Endothelial cell of umbilical vein (primary cell): ENCODE measurements around the gene MUL1. TPM values are rescaled to one million over a fixed set of nuclear protein-coding genes. Genes with fewer than 3 reads are reported as not detected.

ENCODE experiments used
- BruUV-seq: library from RNA; stranded (reverse); fragments of 400-500 nt; replicated peaks from 2 replicates; lab custom pipeline; 2021; lab: Mats Ljungman, UMichigan
- CTCF ChIA-PET: fragments of 300-600, 350-600 bp; sonication (Branson Sonifier 250); formaldehyde crosslinking; loops from one replicate; lab custom pipeline; 2021; ENCODE audit warnings: antibody characterized with exemption, inconsistent platforms; lab: Charles Lee
- POLR2A ChIA-PET: fragments of 300-600, 350-600 bp; sonication (Branson Sonifier 250); formaldehyde crosslinking; loops from one replicate; lab custom pipeline; 2021; ENCODE audit warnings: antibody characterized with exemption, inconsistent platforms; lab: Charles Lee
- DNase-seq: peaks from one replicate; pipeline ENCODE4 v3.0.0-alpha.2; 2011; ENCODE audit warnings: low read depth, low spot score
- FAIRE-seq: peaks from 2 replicates; lab custom pipeline; 2011; peaks lifted over from hg19 to GRCh38; lab: Jason Lieb, UNC
- H2AFZ ChIP-seq: 2 replicates; pipeline ENCODE4 v1.6.0; 2012; ENCODE audit warnings: low read depth, low read length, control low read depth, inconsistent platforms
- H3K27ac ChIP-seq: 2 replicates; pipeline ENCODE4 v1.5.1; 2011; ENCODE audit warnings: low read depth, mild to moderate bottlenecking, control low read depth, low read length, moderate library complexity; ENCODE audit not compliant: insufficient read depth
- H3K27me3 ChIP-seq, 2 experiments: 2 replicates each; pipeline versions ENCODE4 v1.6.0 to v1.6.1; 2011; ENCODE audit warnings: low read length in 2 of 2, mixed read lengths in 1 of 2; ENCODE audit not compliant: control insufficient read depth in 2 of 2, insufficient read depth in 2 of 2
- H3K36me3 ChIP-seq, 2 experiments: 2 replicates in 1 of 2; 3 replicates in 1 of 2; pipeline ENCODE4 v1.5.1; 2011; ENCODE audit warnings: low read length in 2 of 2, mild to moderate bottlenecking in 1 of 2, moderate library complexity in 1 of 2; ENCODE audit not compliant: control insufficient read depth in 2 of 2, insufficient read depth in 2 of 2; ENCODE audit errors: extremely low read depth in 1 of 2
- H3K4me1 ChIP-seq: 3 replicates; pipeline ENCODE4 v1.5.1; 2011; ENCODE audit warnings: mild to moderate bottlenecking, low read length; ENCODE audit not compliant: control insufficient read depth, insufficient read depth; ENCODE audit errors: extremely low read depth
- H3K4me2 ChIP-seq: 2 replicates; pipeline ENCODE4 v1.6.1; 2011; ENCODE audit warnings: low read length, control low read depth, mixed read lengths; ENCODE audit not compliant: insufficient read depth
- H3K4me3 ChIP-seq, 3 experiments: fragments of 200-600 bp in 1 of 3; sonication (generic), shearing (Covaris generic) in 1 of 3; replicated peaks in 1 of 3; 2 replicates each; pipeline ENCODE4 v1.5.1; 2011 to 2016; ENCODE audit warnings: control low read depth in 3 of 3, low read length in 3 of 3, mild to moderate bottlenecking in 2 of 3, inconsistent platforms in 1 of 3, low read depth in 1 of 3, moderate library complexity in 1 of 3; ENCODE audit not compliant: insufficient read depth in 1 of 3
- H3K79me2 ChIP-seq: 2 replicates; pipeline ENCODE4 v1.6.0; 2012; ENCODE audit warnings: low read length, inconsistent platforms; ENCODE audit not compliant: control insufficient read depth, insufficient read depth
- H3K9ac ChIP-seq: replicated peaks from 2 replicates; pipeline ENCODE3; 2011; ENCODE audit warnings: low read length, control low read depth; ENCODE audit not compliant: insufficient read depth; ENCODE audit errors: extremely low read depth
- H3K9me1 ChIP-seq: replicated peaks from 3 replicates; pipeline ENCODE4 v1.6.0; 2011; ENCODE audit warnings: mild to moderate bottlenecking, low read length; ENCODE audit not compliant: control insufficient read depth, insufficient read depth; ENCODE audit errors: extremely low read depth
- H3K9me3 ChIP-seq: replicated peaks from 2 replicates; pipeline ENCODE4 v1.5.1; 2012; ENCODE audit warnings: low read length, inconsistent platforms; ENCODE audit not compliant: control insufficient read depth, insufficient read depth
- H4K20me1 ChIP-seq: replicated peaks from 2 replicates; pipeline ENCODE3; 2011; ENCODE audit warnings: mild to moderate bottlenecking, low read length; ENCODE audit not compliant: control insufficient read depth, insufficient read depth; ENCODE audit errors: extremely low read depth
- CTCF ChIP-seq, 2 donors: IDR thresholded peaks; 1 replicate in 1 of 2; 2 replicates in 1 of 2; pipeline ENCODE4 v1.5.1; 2011; ENCODE audit warnings: low read length in 2 of 2, mild to moderate bottlenecking in 2 of 2, moderate library complexity in 2 of 2, control low read depth in 1 of 2, inconsistent platforms in 1 of 2, low read depth in 1 of 2; ENCODE audit not compliant: insufficient read depth in 1 of 2; ENCODE audit errors: extremely low read depth in 1 of 2
- EZH2 ChIP-seq: IDR thresholded peaks from 2 replicates; pipeline ENCODE4 v1.6.1; 2012; ENCODE audit warnings: borderline replicate concordance, low read depth, mild to moderate bottlenecking, moderate library complexity, low read length, inconsistent platforms; ENCODE audit not compliant: severe bottlenecking
- FOS ChIP-seq: IDR thresholded peaks from 2 replicates; pipeline ENCODE4 v1.6.1; 2011; ENCODE audit warnings: mild to moderate bottlenecking, low read length, moderate library complexity, borderline replicate concordance; ENCODE audit not compliant: insufficient read depth
- GATA2 ChIP-seq: IDR thresholded peaks from 2 replicates; pipeline ENCODE4 v1.7.0; 2011; ENCODE audit warnings: low read depth, mild to moderate bottlenecking, moderate library complexity, mixed read lengths, low read length; ENCODE audit not compliant: insufficient read length, insufficient read depth
- JUN ChIP-seq: IDR thresholded peaks from 2 replicates; pipeline ENCODE4 v1.6.1; 2011; ENCODE audit warnings: borderline replicate concordance, low read depth; ENCODE audit not compliant: insufficient read length, insufficient read depth
- MYC ChIP-seq: IDR thresholded peaks from one replicate; pipeline ENCODE4 v1.6.1; 2011; ENCODE audit warnings: mild to moderate bottlenecking, low read depth, low read length
- POLR2A ChIP-seq: IDR thresholded peaks from 2 replicates; pipeline ENCODE4 v1.6.1; 2012; ENCODE audit warnings: low read depth, mild to moderate bottlenecking, control low read depth, low read length
- POLR2AphosphoS5 ChIP-seq: IDR thresholded peaks from 2 replicates; pipeline ENCODE4 v1.6.1; 2012; ENCODE audit warnings: low read depth, mild to moderate bottlenecking, control low read depth, low read length, moderate library complexity; ENCODE audit not compliant: insufficient read depth
- dilution Hi-C: fragments of 300-500 bp; cut with MboI; formaldehyde crosslinking; loops from one replicate; pipeline ENCODE4 v1.15.0; 2019; ENCODE audit warnings: low sequenced_read_pairs; ENCODE audit not compliant: extremely low pct_ligation_motif_present
- intact Hi-C: fragments of 100-400 bp; cut with micrococcal nuclease; formaldehyde crosslinking; loops from one replicate; pipeline ENCODE4 v1.10.0; 2022
- polyA plus RNA-seq, 4 experiments: library from polyadenylated mRNA; depleted of rRNA in 3 of 4; stranded (reverse) in 3 of 4; unstranded in 1 of 4; fragments of >200 nt; gene quantifications; 2 replicates each; pipeline versions ENCODE4 v1.2.1 to v1.2.3, GENCODE V29; 2011 to 2012; ENCODE audit warnings: missing spikeins in 1 of 4
- total RNA-seq: library from RNA; stranded (reverse); gene quantifications from 2 replicates; pipeline ENCODE4 v1.2.3, GENCODE V29; 2021
- TF ChIP-seq, protein P1 (sequence below): IDR thresholded peaks from 2 replicates; pipeline ENCODE4 v1.6.1; 2011; ENCODE audit not compliant: insufficient read depth, insufficient read length

MUL1 gene
- total and polyA plus RNA-seq, 2 donors (not counting 3 experiments of a cell fraction or from before 2014, with no cell fraction given) = 28.3 to 29.5 TPM

GRCh38 chr1:20487236-20487590 is 20.7 kb downstream of the MUL1 start:
- DNase-seq (no peak), FAIRE-seq (no peak)
- intact Hi-C loops (loop anchor here (5.0 kb wide), 1 partner anchor 1175 kb away; the partner anchor contains the start of genes AKR7A2 and SLC66A1), dilution Hi-C loops (no loop called here)
- Histone ChIP-seq H3K79me2 (no peaks in the 10 kb centered on the region), H3K9ac (no peak overlapping the region), H3K4me1 (peaks cover 12% of the 10 kb centered on the region), H2AFZ (no peak overlapping the region), H3K36me3 (no peaks in the 10 kb centered on the region), H3K9me1 (no peaks in the 10 kb centered on the region), H3K27ac (no peak overlapping the region), H3K4me3 (no peak overlapping the region), H3K9me3 (no peaks in the 10 kb centered on the region), H3K4me2 (no peak overlapping the region), H3K27me3 (peaks cover 0 to 3% of the 10 kb centered on the region in 2 experiments), H4K20me1 (no peaks in the 10 kb centered on the region)
- BruUV-seq = no TSS peak
- POLR2A ChIA-PET = no interaction called here
- CTCF ChIA-PET = interaction anchor here (0.6 to 1.1 kb wide), 2 partner anchors 125 to 275 kb away, joined by 3 to 4 read pairs; no protein-coding TSS in a partner anchor
- TF ChIP-seq GATA2 = no peak
- TF ChIP-seq FOS = no peak
- TF ChIP-seq POLR2A = no peak
- TF ChIP-seq, protein P1, sequence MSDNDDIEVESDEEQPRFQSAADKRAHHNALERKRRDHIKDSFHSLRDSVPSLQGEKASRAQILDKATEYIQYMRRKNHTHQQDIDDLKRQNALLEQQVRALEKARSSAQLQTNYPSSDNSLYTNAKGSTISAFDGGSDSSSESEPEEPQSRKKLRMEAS = no peak
- TF ChIP-seq CTCF (IDR thresholded peaks at IDR 0.05; ENCODE audit: extremely low read depth in 1 of 2, insufficient read depth in 1 of 2, low read depth in 1 of 2, low read length in 2 of 2) = no peak
- no peak for TF ChIP-seq EZH2
- no peak for TF ChIP-seq MYC
- no peak for TF ChIP-seq POLR2AphosphoS5
- TF ChIP-seq JUN = no peak
